Parathyroid adenoma (tissue), 2 donors: ENCODE data around the gene CAMK2D.

ENCODE experiments used
- H2AFZ ChIP-seq: fragments of 300-600 bp; sonication (generic); one replicate; pipeline ENCODE4 v1.7.0; 2017; ENCODE audit warnings: antibody characterized with exemption, mild to moderate bottlenecking
- H3K27ac ChIP-seq: fragments of 300-600 bp; sonication (generic); one replicate; pipeline ENCODE4 v1.7.0; 2017
- H3K27me3 ChIP-seq: fragments of 300-600 bp; sonication (generic); one replicate; pipeline ENCODE4 v1.7.0; 2017; ENCODE audit warnings: low read length; ENCODE audit not compliant: control insufficient read depth, insufficient read depth
- H3K36me3 ChIP-seq: fragments of 300-600 bp; sonication (generic); one replicate; pipeline ENCODE4 v1.7.0; 2017; ENCODE audit warnings: low read length; ENCODE audit not compliant: control insufficient read depth, insufficient read depth
- H3K4me1 ChIP-seq: fragments of 300-600 bp; sonication (generic); one replicate; pipeline ENCODE4 v1.7.0; 2017; ENCODE audit warnings: control low read depth
- H3K4me2 ChIP-seq: fragments of 300-600 bp; sonication (generic); one replicate; pipeline ENCODE4 v1.7.0; 2017; ENCODE audit warnings: low read length
- H3K4me3 ChIP-seq: fragments of 300-600 bp; sonication (generic); one replicate; pipeline ENCODE4 v1.7.0; 2017; ENCODE audit warnings: low read depth, low read length
- H3K79me2 ChIP-seq: fragments of 300-600 bp; sonication (generic); one replicate; pipeline ENCODE4 v1.7.0; 2017; ENCODE audit warnings: control low read depth
- H3K9ac ChIP-seq: fragments of 300-600 bp; sonication (generic); one replicate; pipeline ENCODE4 v1.7.0; 2017; ENCODE audit warnings: mild to moderate bottlenecking
- H3K9me3 ChIP-seq: fragments of 300-600 bp; sonication (generic); one replicate; pipeline ENCODE4 v1.7.0; 2017; ENCODE audit warnings: low read length; ENCODE audit not compliant: control insufficient read depth
- CTCF ChIP-seq: fragments of 300-600 bp; sonication (generic); IDR thresholded peaks from one replicate; pipeline ENCODE4 v1.7.0; 2017; ENCODE audit warnings: antibody characterized with exemption, mild to moderate bottlenecking
- donor health status: primary hyperparathyroidism.

Gene CAMK2D

GRCh38 chr4:113472864-113473263 lies 288.7 kb downstream of the CAMK2D start:
- H3K27me3 ChIP-seq, result no peaks in the 10 kb centered on the region
- H3K9me3 ChIP-seq, result no peaks in the 10 kb centered on the region
- TF ChIP-seq CTCF, result no peak
- H3K4me3 ChIP-seq, result no peak overlapping the region
- no peak overlapping the region for H3K27ac ChIP-seq
- H3K79me2 ChIP-seq, result no peaks in the 10 kb centered on the region
- no peaks in the 10 kb centered on the region for H3K4me1 ChIP-seq
- no peak overlapping the region for H3K4me2 ChIP-seq
- H3K36me3 ChIP-seq, result no peaks in the 10 kb centered on the region
- H3K9ac ChIP-seq, result no peak overlapping the region
- no peak overlapping the region for H2AFZ ChIP-seq

GRCh38 chr4:113471146-113471860 lies 290.2 kb downstream of the CAMK2D start:
- Histone ChIP-seq H3K4me1 (no peaks in the 10 kb centered on the region), H3K4me3 (no peak overlapping the region), H2AFZ (no peak overlapping the region), H3K9ac (no peak overlapping the region), H3K79me2 (no peaks in the 10 kb centered on the region), H3K4me2 (no peak overlapping the region), H3K36me3 (no peaks in the 10 kb centered on the region), H3K27me3 (no peaks in the 10 kb centered on the region), H3K9me3 (no peaks in the 10 kb centered on the region), H3K27ac (no peak overlapping the region)
- no peak for TF ChIP-seq CTCF

DNA sequence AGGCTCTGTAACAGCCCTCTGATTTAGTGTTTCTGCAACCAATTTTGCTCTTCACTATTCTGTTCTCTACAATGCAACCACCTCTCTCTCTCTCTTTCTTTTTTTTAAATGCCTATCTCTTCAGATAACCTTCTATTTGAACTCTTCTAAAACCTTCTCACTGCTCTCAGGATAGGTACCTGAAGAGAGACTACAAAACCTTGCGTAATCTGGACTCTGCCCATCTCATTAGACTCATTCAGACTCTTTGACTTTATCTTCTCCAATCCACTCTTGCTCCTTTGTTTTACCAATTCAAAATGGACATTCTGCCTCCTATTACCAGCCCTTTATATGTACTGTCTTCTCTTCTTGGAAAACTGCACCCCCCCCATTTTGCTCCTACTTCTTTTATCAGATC lies 291.6 kb downstream of the CAMK2D start:
- H3K9ac ChIP-seq, result no peak overlapping the region
- no peak overlapping the region for H3K4me3 ChIP-seq
- no peaks in the 10 kb centered on the region for H3K4me1 ChIP-seq
- no peaks in the 10 kb centered on the region for H3K79me2 ChIP-seq
- no peak overlapping the region for H3K27ac ChIP-seq
- H3K27me3 ChIP-seq, result no peaks in the 10 kb centered on the region
- H3K9me3 ChIP-seq, result no peaks in the 10 kb centered on the region
- TF ChIP-seq CTCF, result no peak
- H3K4me2 ChIP-seq, result no peak overlapping the region
- H2AFZ ChIP-seq, result no peak overlapping the region
- H3K36me3 ChIP-seq, result no peaks in the 10 kb centered on the region

DNA sequence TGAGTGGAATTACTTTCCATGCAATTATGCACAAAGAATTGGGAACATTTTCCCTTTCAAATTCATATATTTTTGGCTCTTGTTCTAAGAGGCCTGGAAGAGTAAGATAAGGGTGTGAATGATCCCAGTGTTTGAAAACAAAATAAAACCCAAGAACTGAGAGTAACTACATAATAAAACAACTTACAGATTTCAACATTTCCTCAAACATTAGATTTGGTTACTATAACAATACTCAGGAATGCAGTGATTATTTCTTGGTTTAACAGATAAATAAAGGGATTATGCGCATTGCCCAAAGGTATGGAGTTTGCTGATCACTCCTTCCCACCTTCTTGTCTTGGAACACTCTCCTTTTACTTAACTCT lies 292.5 kb downstream of the CAMK2D start:
- H3K27ac ChIP-seq, result no peak overlapping the region
- no peak overlapping the region for H3K4me2 ChIP-seq
- no peaks in the 10 kb centered on the region for H3K9me3 ChIP-seq
- no peaks in the 10 kb centered on the region for H3K79me2 ChIP-seq
- no peak overlapping the region for H2AFZ ChIP-seq
- no peak for TF ChIP-seq CTCF
- no peaks in the 10 kb centered on the region for H3K27me3 ChIP-seq
- no peaks in the 10 kb centered on the region for H3K4me1 ChIP-seq
- H3K4me3 ChIP-seq, result no peak overlapping the region
- no peak overlapping the region for H3K9ac ChIP-seq
- H3K36me3 ChIP-seq, result no peaks in the 10 kb centered on the region
